Muscle layer of duodenum (tissue), 2 donors: ENCODE measurements around the gene ARF4.

ENCODE experiments used
- H3K27ac ChIP-seq: one replicate; pipeline ENCODE4 v1.7.0; 2013; ENCODE audit warnings: mild to moderate bottlenecking, low read length
- H3K27me3 ChIP-seq: one replicate; pipeline ENCODE4 v1.7.0; 2013; ENCODE audit warnings: low read depth, mild to moderate bottlenecking, control low read depth, low read length
- H3K36me3 ChIP-seq, 2 donors: one replicate each; pipeline ENCODE4 v1.7.0; 2013; ENCODE audit warnings: low read length in 2 of 2, control low read depth in 1 of 2, mild to moderate bottlenecking in 1 of 2; ENCODE audit not compliant: insufficient read depth in 2 of 2, control insufficient read depth in 1 of 2
- H3K4me1 ChIP-seq, 2 donors: one replicate each; pipeline ENCODE4 v1.7.0; 2013; ENCODE audit warnings: low read length in 2 of 2, mild to moderate bottlenecking in 2 of 2, control low read depth in 1 of 2, moderate library complexity in 1 of 2; ENCODE audit not compliant: insufficient read depth in 2 of 2, control insufficient read depth in 1 of 2
- H3K4me3 ChIP-seq, 2 donors: one replicate each; pipeline ENCODE4 v1.7.0; 2013; ENCODE audit warnings: low read length in 2 of 2, low read depth in 1 of 2, mild to moderate bottlenecking in 1 of 2
- H3K9me3 ChIP-seq, 2 donors: one replicate each; pipeline ENCODE4 v1.7.0; 2013; ENCODE audit warnings: low read length in 2 of 2, control low read depth in 1 of 2, mild to moderate bottlenecking in 1 of 2; ENCODE audit not compliant: control insufficient read depth in 1 of 2
- donor health status: healthy.

The ARF4 gene

GRCh38 chr3:57545636-57546268 lies 51.4 kb downstream of the ARF4 start:
- no peaks in the 10 kb centered on the region for H3K9me3 ChIP-seq
- no peaks in the 10 kb centered on the region for H3K36me3 ChIP-seq
- no peaks in the 10 kb centered on the region for H3K27me3 ChIP-seq
- H3K4me3 ChIP-seq: no peak overlapping the region
- peaks cover 0 to 7% of the 10 kb centered on the region in 2 donors for H3K4me1 ChIP-seq
- H3K27ac ChIP-seq: no peak overlapping the region

DNA sequence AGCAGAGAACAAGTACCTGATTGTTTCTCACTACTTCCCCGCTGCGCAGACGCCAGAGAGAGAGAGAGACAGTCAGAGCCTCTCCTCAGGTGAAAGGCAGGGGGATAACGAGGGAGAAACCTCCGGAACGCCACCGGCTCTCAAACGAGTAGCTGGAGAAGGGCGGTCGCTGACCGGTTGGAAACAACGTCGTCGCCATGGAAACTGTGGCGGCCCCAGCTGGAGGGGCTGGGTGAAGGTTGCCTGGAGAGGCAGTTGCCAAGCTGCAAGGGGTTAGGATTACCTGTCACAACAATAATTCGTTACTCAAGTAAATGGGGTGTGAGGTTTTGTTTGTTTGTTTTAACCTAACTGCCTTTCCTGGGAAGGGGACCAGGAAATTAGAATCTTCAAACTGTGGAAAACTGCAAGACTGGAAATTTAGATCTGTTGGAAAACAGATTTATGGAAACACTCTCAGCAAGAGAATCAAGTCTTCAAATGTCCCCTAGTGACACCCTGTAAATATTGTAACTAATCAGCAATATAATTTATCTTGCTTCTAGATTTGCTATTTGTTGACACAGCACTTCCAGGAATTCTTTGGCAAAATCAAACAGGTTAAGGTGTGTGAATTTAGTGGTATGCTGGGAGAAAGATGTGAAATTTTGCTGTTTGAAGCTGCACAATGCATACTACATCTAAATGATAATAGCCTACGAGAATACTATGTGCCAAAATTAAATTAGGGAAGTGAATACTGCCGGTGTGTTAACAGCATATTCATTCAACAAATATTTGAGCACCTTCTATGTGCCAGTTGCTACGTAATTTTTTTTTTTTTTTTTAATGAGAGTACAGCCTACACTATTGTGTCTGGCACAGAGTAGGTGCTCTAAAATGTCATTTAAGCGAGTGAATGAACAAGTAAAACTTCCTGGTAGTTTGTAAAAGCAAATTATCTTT lies 52.7 kb downstream of the ARF4 start, which contains the start of gene DNAH12:
Gene DNAH12 (minus strand): TSS at position 164 of the 945 bp plus-strand sequence. CDS start 1,474 bp downstream, outside the sequence.
- no peaks in the 10 kb centered on the region for H3K27me3 ChIP-seq
- no peaks in the 10 kb centered on the region for H3K36me3 ChIP-seq
- H3K27ac ChIP-seq: no peak within 1 kb of the TSS
- peak within 1 kb of the TSS; percentile 12 to 46 for H3K4me3 ChIP-seq
- H3K9me3 ChIP-seq: no peaks in the 10 kb centered on the region
- peaks cover 0 to 7% of the 10 kb centered on the region in 2 donors for H3K4me1 ChIP-seq

- H3K27me3 ChIP-seq: no peaks in the 10 kb centered on the region
- no peak overlapping the region for H3K4me3 ChIP-seq
- no peak overlapping the region for H3K27ac ChIP-seq
- peaks cover 0 to 2% of the 10 kb centered on the region in 2 donors for H3K9me3 ChIP-seq
- no peaks in the 10 kb centered on the region for H3K36me3 ChIP-seq
- H3K4me1 ChIP-seq: no peaks in the 10 kb centered on the region
Measured at GRCh38 chr3:57538465-57538864, 58.7 kb downstream of the ARF4 start.

GRCh38 chr3:57530071-57530608 lies 67.0 kb downstream of the ARF4 start:
- Histone ChIP-seq H3K4me1 (no peaks in the 10 kb centered on the region), H3K27ac (no peak overlapping the region), H3K9me3 (peaks cover 0 to under 1% of the 10 kb centered on the region in 2 donors), H3K36me3 (no peaks in the 10 kb centered on the region), H3K27me3 (no peaks in the 10 kb centered on the region), H3K4me3 (no peak overlapping the region)
